Glomerular visceral epithelial cell (primary cell): ENCODE results near the gene CEP170B.
A peak's percentile ranks its signal among the peaks of the same experiment; 100 is the strongest.
"Not testable (repeated sequence)": the region's sequence is repeated elsewhere in the genome, so short reads cannot be mapped to it uniquely, and the experiment has no call there.

Experiments used
- DNase-seq: peaks from one replicate; pipeline ENCODE4 v3.0.0-alpha.2; 2016; ENCODE audit errors: extremely low spot score

CEP170B gene

GRCh38 chr14:104865081-104865630 lies at the start of gene CEP170B:
Gene CEP170B, plus strand, starts transcription at chr14:104865268. Its CDS starts 3,183 bp downstream, at chr14:104868451.
- DNase-seq, result peak; percentile 67

GRCh38 chr14:104816616-104816884 lies 48.5 kb upstream of the CEP170B start:
- no peak for DNase-seq

GRCh38 chr14:104817930-104818713 lies 46.9 kb upstream of the CEP170B start:
- no peak for DNase-seq

- DNase-seq, result no peak
Measured at GRCh38 chr14:104818714-104819161, 46.3 kb upstream of the CEP170B start.

- DNase-seq, result no peak
Measured at GRCh38 chr14:104819361-104819781, 45.7 kb upstream of the CEP170B start.

- peak; percentile 84 for DNase-seq
Measured at GRCh38 chr14:104820669-104821228, 44.3 kb upstream of the CEP170B start.

- DNase-seq, result no peak
Measured at GRCh38 chr14:104821229-104821945, 43.7 kb upstream of the CEP170B start.

GRCh38 chr14:104821971-104822608 lies 43.0 kb upstream of the CEP170B start:
- no peak for DNase-seq

- DNase-seq, result no peak
Measured at GRCh38 chr14:104822821-104823615, 42.0 kb upstream of the CEP170B start.

GRCh38 chr14:104824353-104824997 lies 40.6 kb upstream of the CEP170B start:
- no peak for DNase-seq

- peak; percentile 92 for DNase-seq
Measured at GRCh38 chr14:104826189-104826860, 38.7 kb upstream of the CEP170B start.

GRCh38 chr14:104826861-104827176 lies 38.2 kb upstream of the CEP170B start:
- no peak for DNase-seq

GRCh38 chr14:104827177-104828055 lies 37.7 kb upstream of the CEP170B start:
- peak; percentile 52 for DNase-seq

- DNase-seq, result no peak
Measured at GRCh38 chr14:104830781-104831180, 34.3 kb upstream of the CEP170B start.

- not testable (repeated sequence) for DNase-seq
Measured at GRCh38 chr14:104836171-104836935, 28.7 kb upstream of the CEP170B start.

GRCh38 chr14:104841730-104842129 lies 23.3 kb upstream of the CEP170B start:
- no peak for DNase-seq

GRCh38 chr14:104843006-104843405 lies 22.1 kb upstream of the CEP170B start:
- no peak for DNase-seq

GRCh38 chr14:104843442-104844305 lies 21.4 kb upstream of the CEP170B start:
- DNase-seq, result no peak
